GM19324 (cell line): ENCODE results near the gene DUSP22.

Source experiments
- ATAC-seq: cut with Tn5 transposase; IDR thresholded peaks from one replicate; pipeline ENCODE4 v1.9.1; 2021; ENCODE audit warnings: mild to moderate bottlenecking, moderate library complexity; ENCODE audit not compliant: unreplicated experiment, low FRiP score

Gene DUSP22

DNA sequence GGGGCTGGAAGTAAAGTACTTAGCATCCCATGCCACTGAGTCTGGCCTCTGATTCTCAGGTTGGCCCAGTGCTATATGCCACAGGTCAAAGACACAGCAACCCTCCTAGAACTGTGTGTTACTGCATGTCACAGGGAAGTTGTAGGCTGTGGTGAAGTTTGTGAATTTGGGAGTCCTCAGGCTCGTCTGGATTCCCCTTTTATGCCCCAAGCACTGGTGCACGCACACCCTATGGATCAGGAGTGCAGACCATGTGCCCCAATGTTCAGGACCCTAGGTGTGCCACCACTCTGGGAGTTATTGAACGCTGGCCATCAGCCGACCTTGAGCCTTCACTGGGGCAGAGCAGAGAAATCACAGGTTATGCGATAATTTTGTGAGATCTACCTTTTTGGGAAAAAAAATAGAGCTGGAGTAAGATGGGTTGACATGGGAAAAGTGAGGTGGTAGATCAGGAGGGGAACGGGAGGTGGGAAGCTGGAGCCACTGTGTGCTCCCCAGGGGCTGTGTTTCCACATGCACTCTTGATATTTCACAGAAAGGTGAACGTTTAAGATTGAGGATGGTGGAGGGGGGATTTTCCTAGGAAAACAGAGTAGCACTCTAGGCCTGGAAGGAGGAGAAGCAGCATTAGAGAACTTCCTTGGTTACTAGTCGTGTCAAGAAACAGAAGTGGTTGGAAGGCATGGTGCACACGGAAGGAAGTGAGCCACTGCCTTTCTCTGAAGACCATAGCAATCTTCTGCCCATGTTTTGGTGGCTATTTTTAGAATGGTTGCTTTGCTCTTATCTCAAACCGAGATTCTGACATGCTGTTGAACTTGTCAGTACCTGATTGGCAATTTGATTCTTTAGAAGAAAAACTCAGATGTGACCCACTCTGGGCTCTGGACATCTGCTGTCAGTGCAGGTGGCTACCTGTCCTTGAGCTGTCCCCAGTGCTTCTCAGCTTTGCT, 44.1 kb downstream of the DUSP22 start:
- no peak for ATAC-seq

- no peak for ATAC-seq
Measured at GRCh38 chr6:337805-338368, 45.6 kb downstream of the DUSP22 start.

DNA sequence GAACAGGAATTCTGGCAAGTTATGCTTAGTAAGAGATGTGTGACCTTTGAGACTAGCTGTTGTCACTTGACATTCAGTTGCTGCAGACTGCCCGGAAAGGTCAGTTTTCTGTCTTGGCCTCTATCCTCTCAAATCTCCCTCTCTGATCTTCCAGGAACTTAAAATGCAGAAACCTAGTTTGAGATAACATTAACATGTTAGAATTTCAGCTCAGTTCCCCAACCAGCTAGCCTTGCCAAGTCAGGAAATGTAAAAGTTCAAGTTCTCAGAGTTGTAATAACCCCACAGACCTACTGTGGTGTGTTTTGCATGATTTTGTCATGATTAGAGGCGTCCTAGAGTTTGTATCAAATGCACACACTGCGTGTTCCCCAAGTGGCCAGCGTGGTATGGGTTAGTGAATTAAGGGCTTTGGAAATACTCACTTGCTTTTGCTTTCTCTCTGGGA, 46.6 kb downstream of the DUSP22 start:
- ATAC-seq = no peak

DNA sequence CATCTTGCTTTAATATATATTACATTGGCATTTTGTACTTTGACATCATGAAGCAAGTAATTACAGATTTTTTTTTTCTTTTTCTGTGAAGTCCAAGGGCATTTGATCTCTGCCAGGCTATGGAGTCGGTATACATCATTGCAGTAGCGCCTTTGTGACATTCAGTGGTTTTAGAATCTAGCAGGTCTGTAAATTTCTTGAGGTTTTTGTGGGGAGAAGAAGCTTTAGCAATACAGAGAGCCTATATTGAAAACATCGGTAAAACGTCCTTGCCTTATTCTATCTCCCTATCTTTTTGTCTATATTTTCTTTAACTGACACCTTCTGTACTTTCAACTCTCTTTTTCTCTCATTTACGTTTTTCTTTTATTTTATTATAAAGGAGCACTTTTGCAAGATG, 47.2 kb downstream of the DUSP22 start:
- ATAC-seq = no peak

DNA sequence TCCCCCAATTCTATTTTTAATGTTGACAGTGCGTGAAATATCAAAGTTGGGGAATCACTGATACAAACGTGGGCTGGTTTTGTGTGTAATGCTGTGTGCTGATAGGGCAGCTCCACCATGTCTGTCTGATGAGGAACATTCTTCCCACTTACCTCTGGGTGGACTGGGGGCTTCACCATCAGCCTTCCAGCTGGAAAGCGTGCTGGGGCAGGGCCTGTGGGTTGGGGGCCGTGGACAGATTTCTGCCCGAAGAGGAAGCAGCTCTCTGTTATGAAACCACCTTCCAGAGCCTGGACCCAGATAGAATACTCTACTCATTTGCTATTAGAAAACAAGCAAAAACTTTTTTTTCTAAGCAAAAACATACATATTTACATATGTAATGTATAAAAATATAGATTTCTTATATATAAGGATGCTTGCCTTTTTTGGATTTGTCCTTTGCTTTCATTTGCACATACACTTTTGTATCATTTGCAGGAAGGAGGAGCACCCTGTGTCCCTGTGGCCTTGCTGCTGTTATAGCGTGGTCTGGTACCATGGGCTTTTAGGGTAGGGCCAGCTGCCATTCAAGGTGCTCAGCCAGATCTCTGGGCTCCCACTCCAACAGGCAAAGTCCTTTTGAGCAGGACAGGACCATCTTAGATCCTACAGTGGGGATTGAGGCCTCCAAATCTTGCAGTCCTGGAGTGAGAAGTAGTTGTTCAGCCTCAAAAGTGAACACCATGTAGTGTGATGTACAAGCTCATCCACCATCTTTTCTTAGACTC, 48.1 kb downstream of the DUSP22 start:
- no peak for ATAC-seq

DNA sequence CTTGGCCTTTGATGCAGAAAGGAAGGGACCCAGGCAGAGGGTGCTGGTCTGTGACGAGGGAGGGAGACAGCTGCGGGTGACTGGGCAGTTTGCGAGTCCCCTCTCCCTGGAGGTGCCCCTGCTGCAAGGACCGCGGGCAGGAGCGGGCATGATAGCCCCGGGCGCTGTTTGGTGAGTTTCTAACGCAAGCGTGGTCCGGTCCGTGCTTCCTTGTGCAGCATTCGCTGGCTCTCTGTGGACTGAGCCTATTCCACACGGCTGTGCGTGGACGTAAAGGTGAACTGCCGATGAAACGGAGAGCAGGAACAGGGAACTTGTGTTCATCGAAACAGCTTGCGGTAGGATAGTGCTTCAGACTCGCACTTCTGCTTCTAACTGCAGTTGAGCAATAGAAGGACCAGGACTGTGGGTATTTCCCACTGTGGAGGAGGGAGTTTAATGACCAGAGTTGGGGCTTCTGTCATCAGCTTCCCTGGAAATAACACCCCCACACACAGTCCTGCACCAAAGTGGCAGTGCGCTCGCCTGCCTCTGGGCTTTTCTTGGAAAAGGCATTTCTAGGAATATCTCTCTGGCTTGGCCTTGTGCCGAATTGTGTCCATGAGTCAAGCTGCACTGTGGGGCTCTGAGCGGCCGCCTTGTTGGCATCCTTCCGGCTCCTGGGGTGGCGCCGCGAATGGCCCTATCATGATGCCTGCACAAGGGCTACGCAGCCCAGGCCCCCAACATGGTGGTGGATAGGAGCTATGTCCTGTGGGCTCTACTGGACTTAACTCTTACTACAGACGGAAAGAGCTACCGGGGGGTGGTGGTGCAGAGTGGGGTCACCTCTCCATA, 48.9 kb downstream of the DUSP22 start:
- no peak for ATAC-seq

- ATAC-seq = no peak
Measured at GRCh38 chr6:341914-342831, 49.9 kb downstream of the DUSP22 start.

DNA sequence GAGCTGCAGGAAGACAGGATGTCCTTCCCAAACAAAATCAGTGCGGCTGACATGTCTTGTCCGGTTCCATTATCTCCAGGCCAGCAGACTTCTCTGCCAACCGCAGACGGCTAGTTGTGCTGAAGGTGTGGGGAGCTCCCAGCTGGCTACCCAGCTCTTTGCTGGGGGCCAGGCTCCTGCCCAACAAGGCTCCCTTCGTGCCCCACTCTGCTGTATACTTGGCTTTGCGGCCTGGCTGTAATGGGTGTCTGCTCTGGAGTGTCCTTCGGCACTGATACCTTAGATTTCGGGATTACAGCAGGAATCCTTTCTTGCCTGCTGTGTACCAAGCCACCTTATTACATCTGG, 50.5 kb downstream of the DUSP22 start:
- ATAC-seq = no peak

DNA sequence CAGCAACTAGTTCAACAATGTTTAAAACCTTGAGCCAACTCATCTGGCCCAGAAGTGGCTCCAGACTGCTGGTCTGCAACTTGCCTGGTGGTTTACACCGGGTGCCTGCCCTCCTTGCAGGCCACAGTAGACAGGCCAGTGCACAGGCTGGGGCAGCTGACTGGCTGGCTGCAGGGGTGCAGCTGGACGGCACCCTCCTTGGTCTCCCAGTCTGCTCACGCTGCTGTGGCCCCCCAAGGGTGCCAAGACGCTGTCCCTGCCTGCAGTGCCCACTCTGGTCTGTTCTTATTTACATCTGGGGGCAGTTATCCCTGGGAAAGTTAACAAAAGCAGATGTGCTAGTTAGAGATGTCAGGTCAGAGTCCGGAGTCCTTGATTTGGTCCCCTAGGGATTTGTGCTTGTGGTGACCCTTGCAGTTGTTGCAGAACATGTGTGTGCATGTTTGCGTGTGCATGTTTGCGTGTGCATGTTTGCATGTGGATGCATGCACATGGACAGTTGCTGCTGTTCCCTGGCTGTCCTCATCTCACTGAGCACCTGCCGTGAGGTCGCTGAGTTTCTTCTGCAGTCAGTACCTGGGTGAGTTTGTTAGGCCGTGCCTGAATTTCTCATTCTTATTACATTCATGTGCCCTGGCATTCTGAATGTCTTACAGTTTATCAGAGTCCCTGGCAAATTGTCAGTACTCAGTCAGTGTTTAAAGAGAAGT, 51.1 kb downstream of the DUSP22 start:
- ATAC-seq = no peak

DNA sequence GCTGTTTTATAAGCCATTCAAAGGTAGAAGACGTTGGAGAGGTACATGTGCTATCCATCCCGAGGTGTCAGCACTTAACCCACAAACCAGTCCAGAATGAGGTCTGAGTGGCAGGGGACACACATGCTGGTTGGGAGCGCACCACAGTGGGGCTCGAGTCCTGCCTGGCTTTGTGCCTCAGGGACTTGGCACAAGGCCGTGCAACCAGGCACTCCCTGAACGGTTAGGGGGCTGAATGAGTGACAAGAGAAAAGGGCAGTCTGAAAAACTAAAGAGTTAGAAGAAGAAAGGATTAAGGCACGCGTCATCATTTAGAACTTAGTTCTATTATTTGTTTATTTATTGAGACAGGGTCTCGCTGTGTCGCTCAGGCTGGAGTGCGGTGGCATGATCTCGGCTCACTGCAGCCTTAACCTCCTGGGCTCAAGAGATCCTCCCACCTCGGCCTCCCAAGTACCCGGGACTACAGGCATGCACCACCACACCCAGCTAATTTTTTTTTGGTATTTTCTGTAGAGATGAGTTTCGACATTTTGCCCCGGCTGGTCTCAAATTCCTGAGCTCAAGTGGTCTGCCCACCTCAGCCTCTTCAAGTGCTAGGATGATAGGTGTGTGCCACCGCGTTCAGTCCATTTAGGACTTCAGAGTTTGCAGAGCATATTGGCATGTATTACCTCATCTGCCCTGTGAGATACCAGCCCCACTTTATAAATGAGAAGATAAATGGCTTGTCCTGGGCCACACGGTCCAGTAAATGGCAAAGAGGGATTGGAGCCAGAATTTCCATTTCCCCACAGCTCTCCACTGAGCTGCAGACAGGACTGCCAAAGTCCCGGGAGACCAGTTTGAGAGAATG, 51.9 kb downstream of the DUSP22 start:
- ATAC-seq = no peak

DNA sequence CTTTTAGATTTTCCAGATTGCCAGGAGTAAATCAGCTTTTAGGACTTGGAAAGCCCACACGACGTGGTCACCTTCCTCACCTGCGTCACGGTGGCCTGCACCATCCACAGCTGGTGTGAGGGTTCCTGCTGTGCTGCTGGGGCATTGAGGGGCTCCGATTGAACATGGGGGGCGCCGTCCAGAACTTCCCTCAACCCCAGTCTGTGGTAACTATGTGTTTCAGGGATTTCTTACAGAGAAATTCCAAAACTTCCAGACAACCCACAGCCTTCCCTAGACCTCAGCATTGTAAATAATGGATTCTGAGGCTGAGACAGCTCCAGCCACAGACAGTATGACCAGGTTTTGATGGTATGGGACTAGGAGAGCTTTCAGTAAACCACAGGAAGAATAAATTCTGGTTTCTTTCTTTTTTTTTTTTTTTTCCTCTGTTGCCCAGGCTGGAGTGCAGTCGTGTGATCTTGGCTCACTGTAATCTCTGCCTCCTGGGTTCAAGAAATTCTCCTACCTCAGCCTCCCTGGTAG, 52.6 kb downstream of the DUSP22 start:
- no peak for ATAC-seq

DNA sequence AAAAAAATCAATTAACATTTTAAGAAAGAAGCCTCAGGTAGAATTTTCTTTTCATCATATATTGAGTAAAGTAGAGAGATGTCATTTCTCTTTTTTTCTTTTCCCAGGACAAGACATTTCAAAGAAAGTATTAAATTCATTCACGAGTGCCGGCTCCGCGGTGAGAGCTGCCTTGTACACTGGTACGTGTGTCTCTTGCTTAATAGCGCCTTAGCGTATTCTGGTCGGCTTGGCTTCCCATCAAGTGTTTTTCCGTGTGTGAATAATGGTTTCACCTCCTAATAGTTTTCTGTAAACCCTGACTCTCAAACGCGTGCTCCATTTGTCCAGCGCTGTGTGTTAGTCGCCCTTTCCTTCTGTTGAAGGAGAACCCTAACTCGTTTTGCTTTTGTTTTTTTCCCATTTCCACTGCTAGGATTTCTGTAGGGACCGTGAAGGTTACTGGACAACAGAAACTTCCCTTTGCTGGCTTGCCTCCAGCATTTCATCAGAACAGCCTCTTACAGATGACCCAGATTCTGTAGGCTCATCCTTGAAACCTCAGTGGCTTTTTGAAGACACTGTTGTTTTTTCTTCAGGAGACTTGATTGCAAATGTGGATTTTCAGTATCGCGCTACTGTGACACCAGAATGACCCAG, 53.6 kb downstream of the DUSP22 start:
- ATAC-seq = no peak

GRCh38 chr6:346386-347030, 54.2 kb downstream of the DUSP22 start:
- no peak for ATAC-seq

DNA sequence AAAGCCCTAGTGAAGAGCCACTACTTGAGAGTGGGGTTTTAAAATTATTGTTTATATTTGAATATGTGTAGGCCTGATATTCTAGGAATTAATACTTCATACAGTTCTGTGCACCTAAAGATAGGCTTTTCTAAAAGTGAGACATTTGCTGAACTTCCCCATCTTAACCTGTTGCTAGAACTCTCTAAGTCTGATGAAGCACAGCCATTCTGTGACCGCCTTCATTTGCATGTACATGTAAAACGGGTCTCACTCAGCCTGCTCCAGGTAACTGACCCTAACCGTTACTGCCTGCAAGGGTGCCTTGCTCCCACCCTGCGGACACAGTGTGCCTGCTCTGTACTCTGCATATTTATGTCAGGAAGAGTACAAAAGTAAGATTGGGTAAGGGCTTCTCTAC, 54.9 kb downstream of the DUSP22 start:
- peak; percentile 72 for ATAC-seq

- no peak for ATAC-seq
Measured at GRCh38 chr6:347951-348859, 55.9 kb downstream of the DUSP22 start.
